ENCODE data around the gene CPNE6. TPM values are rescaled to one million over a fixed set of nuclear protein-coding genes. Genes with fewer than 3 reads are reported as not detected.

The CPNE6 gene
- total RNA-seq, 4 donors from 2014 or later = not detected

GRCh38 chr14:24074625-24075484 is 3.5 kb downstream of the CPNE6 start:
- no peak for TF ChIP-seq POLR2AphosphoS5 (IDR thresholded peaks at IDR 0.05)
- TF ChIP-seq EP300 (IDR thresholded peaks at IDR 0.05) = no peak
- no peak for TF ChIP-seq CTCF (IDR thresholded peaks at IDR 0.05)
- no peak for TF ChIP-seq POLR2A (IDR thresholded peaks at IDR 0.05)

GRCh38 chr14:24075485-24076301 is 4.3 kb downstream of the CPNE6 start:
- Histone ChIP-seq H3K4me3 (no peak overlapping the region), H3K36me3 (no peaks in the 10 kb centered on the region), H3K9me3 (no peaks in the 10 kb centered on the region), H3K27ac (no peak overlapping the region), H3K4me1 (peaks cover 11% of the 10 kb centered on the region), H3K27me3 (peaks cover 3% of the 10 kb centered on the region)
- DNase-seq (ENCODE audit: low spot score in 2 of 2) = no peak
- TF ChIP-seq POLR2A (IDR thresholded peaks at IDR 0.05) (no peak), EP300 (IDR thresholded peaks at IDR 0.05) (no peak), CTCF (IDR thresholded peaks at IDR 0.05) (no peak), POLR2AphosphoS5 (IDR thresholded peaks at IDR 0.05) (no peak)
- WGBS = 80% methylated on average over 8 of the region's 11 CpGs

More at GRCh38 chr14:24074625-24075484, 3.5 kb downstream of the CPNE6 start:
- no peaks in the 10 kb centered on the region for H3K36me3 ChIP-seq
- 89% methylated on average over 5 of the region's 11 CpGs for WGBS
- no peak overlapping the region for H3K27ac ChIP-seq
- no peaks in the 10 kb centered on the region for H3K9me3 ChIP-seq
- DNase-seq (ENCODE audit: low spot score in 2 of 2) = no peak
- peaks cover 7% of the 10 kb centered on the region for H3K4me1 ChIP-seq
- H3K4me3 ChIP-seq = no peak overlapping the region
- peaks cover 8% of the 10 kb centered on the region for H3K27me3 ChIP-seq

- H3K27me3 ChIP-seq = peaks cover 3% of the 10 kb centered on the region
- peaks cover 17% of the 10 kb centered on the region for H3K4me1 ChIP-seq
- no peak for DNase-seq (ENCODE audit: low spot score in 2 of 2)
- no peak overlapping the region for H3K4me3 ChIP-seq
- H3K36me3 ChIP-seq = no peaks in the 10 kb centered on the region
- H3K9me3 ChIP-seq = no peaks in the 10 kb centered on the region
- H3K27ac ChIP-seq = no peak overlapping the region
- TF ChIP-seq CTCF (IDR thresholded peaks at IDR 0.05) (no peak), EP300 (IDR thresholded peaks at IDR 0.05) (no peak), POLR2AphosphoS5 (IDR thresholded peaks at IDR 0.05) (no peak), POLR2A (IDR thresholded peaks at IDR 0.05) (no peak)
- 91% methylated on average over 10 of the region's 10 CpGs for WGBS
These were observed 4.9 kb downstream of the CPNE6 start for GRCh38 chr14:24076302-24076601.

GRCh38 chr14:24077086-24077485 is 5.7 kb downstream of the CPNE6 start:
- Histone ChIP-seq H3K9me3 (no peaks in the 10 kb centered on the region), H3K4me1 (peaks cover 23% of the 10 kb centered on the region), H3K27me3 (peaks cover 3% of the 10 kb centered on the region), H3K36me3 (no peaks in the 10 kb centered on the region), H3K27ac (no peak overlapping the region), H3K4me3 (no peak overlapping the region)
- WGBS = 96% methylated on average over 23 of the region's 23 CpGs
- TF ChIP-seq POLR2AphosphoS5 (IDR thresholded peaks at IDR 0.05) = no peak
- TF ChIP-seq CTCF (IDR thresholded peaks at IDR 0.05) = no peak
- TF ChIP-seq POLR2A (IDR thresholded peaks at IDR 0.05) = no peak
- no peak for TF ChIP-seq EP300 (IDR thresholded peaks at IDR 0.05)
- no peak for DNase-seq (ENCODE audit: low spot score in 2 of 2)

- H3K27ac ChIP-seq = no peak overlapping the region
- WGBS = 97% methylated on average over 3 of the region's 3 CpGs
- peaks cover 3% of the 10 kb centered on the region for H3K27me3 ChIP-seq
- TF ChIP-seq POLR2AphosphoS5 (IDR thresholded peaks at IDR 0.05) = no peak
- no peak for TF ChIP-seq EP300 (IDR thresholded peaks at IDR 0.05)
- no peak for TF ChIP-seq CTCF (IDR thresholded peaks at IDR 0.05)
- TF ChIP-seq POLR2A (IDR thresholded peaks at IDR 0.05) = no peak
- H3K36me3 ChIP-seq = no peaks in the 10 kb centered on the region
- no peak for DNase-seq (ENCODE audit: low spot score in 2 of 2)
- H3K4me1 ChIP-seq = peaks cover 16% of the 10 kb centered on the region
- no peak overlapping the region for H3K4me3 ChIP-seq
- no peaks in the 10 kb centered on the region for H3K9me3 ChIP-seq
These were observed 6.8 kb downstream of the CPNE6 start for GRCh38 chr14:24078146-24078545.

Measured in suprapubic skin (tissue), 4 donors.